NT2/D1 (cell line): ENCODE results near the gene JPH4.

Experiments used
- SUZ12 ChIP-seq: IDR thresholded peaks from 2 replicates; pipeline ENCODE4 v1.6.1; 2011; ENCODE audit not compliant: insufficient read length, insufficient read depth; ENCODE audit errors: extremely low read depth
- YY1 ChIP-seq: IDR thresholded peaks from 2 replicates; pipeline ENCODE4 v1.6.1; 2011; ENCODE audit not compliant: insufficient read length, insufficient read depth
- ZNF274 ChIP-seq: IDR thresholded peaks from 2 replicates; pipeline ENCODE4 v1.6.1; 2011; ENCODE audit warnings: mild to moderate bottlenecking, low read depth, low read length

DNA sequence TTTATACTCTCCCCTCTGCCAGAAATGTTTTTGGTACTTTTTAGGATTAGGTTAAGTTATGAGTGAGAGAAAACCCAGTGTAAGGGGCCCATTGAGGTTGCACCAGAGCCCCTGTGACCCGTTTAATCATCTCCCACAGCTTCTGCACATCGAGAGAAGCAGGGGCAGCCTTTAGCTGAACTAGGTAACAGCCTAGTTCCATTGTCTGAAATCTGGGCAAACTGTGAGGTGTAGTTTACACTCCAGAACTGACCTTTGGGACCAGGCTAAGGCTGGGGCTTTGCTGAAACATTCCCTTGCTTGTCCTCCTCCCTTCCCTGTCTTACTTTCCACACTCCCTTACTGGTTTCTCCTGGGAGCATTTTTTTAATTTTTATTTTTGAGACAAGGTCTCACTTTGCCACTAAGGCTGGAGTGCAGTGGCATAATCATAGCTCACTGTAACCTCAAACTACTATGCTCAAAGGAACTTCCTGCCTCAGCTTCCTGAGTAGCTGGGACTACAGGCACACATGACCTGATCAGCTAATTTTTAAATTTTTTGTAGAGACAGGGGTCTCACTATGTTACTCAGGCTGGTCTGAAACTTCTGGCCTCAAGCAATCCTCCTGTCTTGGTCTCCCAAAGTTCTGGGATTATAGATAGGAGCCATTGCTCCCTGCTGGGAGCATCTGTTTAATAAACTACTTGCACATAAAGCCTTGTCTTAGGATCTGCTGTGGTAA lies 31.7 kb upstream of the JPH4 start:
- TF ChIP-seq ZNF274 = no peak
- TF ChIP-seq YY1 = no peak
- no peak for TF ChIP-seq SUZ12
